Activated naive CD4-positive, alpha-beta T cell treated with anti-CD3 and anti-CD28 coated beads, Interleukin-2, amount 10 ng/mL, durations not matched to agents 7 days and 5 days (primary cell): ENCODE data around the gene GHRHR.

Source experiments
- CTCF ChIA-PET: fragments of 350-600 bp; sonication (Branson Sonifier 250); formaldehyde crosslinking; loops from one replicate; lab custom pipeline; 2021; ENCODE audit warnings: antibody characterized with exemption; lab: Charles Lee
- DNase-seq: peaks from one replicate; pipeline ENCODE4 v3.0.0-alpha.2; 2020
- H3K27ac Mint-ChIP-seq: one replicate; pipeline ENCODE4 v1.8.0; 2021; ENCODE audit warnings: mild to moderate bottlenecking, moderate library complexity, mixed read lengths
- H3K27me3 Mint-ChIP-seq: one replicate; pipeline ENCODE4 v1.8.0; 2021; ENCODE audit warnings: mild to moderate bottlenecking, mixed read lengths
- H3K36me3 Mint-ChIP-seq: one replicate; pipeline ENCODE4 v1.8.0; 2021; ENCODE audit warnings: mixed read lengths
- H3K4me1 Mint-ChIP-seq: one replicate; pipeline ENCODE4 v1.8.0; 2021; ENCODE audit warnings: mixed read lengths
- H3K4me3 Mint-ChIP-seq: one replicate; pipeline ENCODE4 v1.8.0; 2021; ENCODE audit warnings: mild to moderate bottlenecking, moderate library complexity, mixed read lengths
- H3K9me3 Mint-ChIP-seq: one replicate; pipeline ENCODE4 v1.8.0; 2021; ENCODE audit warnings: mixed read lengths

The GHRHR gene

DNA sequence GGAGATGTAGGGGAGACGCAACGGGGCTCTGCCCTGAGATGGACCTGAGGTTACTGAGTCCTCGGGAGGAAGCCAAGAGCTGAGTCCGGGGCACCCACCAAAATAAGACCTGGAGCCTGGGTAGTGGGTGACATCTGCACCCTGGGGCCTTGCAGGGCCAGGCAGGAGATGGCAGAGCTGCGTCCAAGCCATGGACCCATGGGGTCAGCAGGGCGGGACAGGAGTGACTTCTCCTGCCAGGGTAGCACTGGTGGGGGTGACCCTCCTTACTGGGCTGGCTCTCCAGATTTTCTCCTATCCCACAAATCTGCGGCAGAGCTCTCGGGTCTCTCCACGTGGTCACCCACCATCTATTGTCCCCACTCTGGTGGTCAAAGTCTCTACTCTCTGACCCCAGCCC lies 2.1 kb downstream of the GHRHR start:
- CTCF ChIA-PET, result no interaction called here
- no peak for DNase-seq
- no peak overlapping the region for H3K27ac Mint-ChIP-seq
- no peaks in the 10 kb centered on the region for H3K4me1 Mint-ChIP-seq
- no peaks in the 10 kb centered on the region for H3K36me3 Mint-ChIP-seq
- H3K4me3 Mint-ChIP-seq, result no peak overlapping the region
- H3K9me3 Mint-ChIP-seq, result no peaks in the 10 kb centered on the region
- H3K27me3 Mint-ChIP-seq, result peaks cover 13% of the 10 kb centered on the region

DNA sequence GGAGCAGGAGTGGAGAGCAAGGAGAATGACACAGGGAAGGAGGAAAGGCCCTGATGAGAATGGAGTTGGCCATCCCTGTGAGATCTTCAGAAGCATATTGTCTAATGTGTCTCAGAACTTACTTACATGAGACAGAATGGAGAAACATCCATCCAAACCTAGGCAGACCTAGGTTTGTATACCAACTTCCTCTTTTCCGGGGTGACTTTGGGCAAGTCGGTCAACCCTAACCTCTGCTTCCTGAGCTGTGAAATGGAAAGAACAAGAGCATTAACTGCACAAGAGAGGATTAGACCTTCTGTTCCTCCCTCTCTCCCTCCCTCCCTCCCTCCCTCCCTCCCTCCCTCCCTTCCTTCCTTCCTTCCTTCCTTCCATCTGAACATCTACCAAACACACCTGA lies 4.5 kb downstream of the GHRHR start:
- Mint-ChIP-seq H3K36me3 (no peaks in the 10 kb centered on the region), H3K9me3 (no peaks in the 10 kb centered on the region), H3K4me1 (no peaks in the 10 kb centered on the region), H3K4me3 (no peak overlapping the region), H3K27ac (no peak overlapping the region), H3K27me3 (peaks cover 28% of the 10 kb centered on the region)
- CTCF ChIA-PET, result interaction anchor here (1.4 kb wide), 1 partner anchor 154 kb away, joined by 3 read pairs; no protein-coding TSS in a partner anchor
- DNase-seq, result no peak

DNA sequence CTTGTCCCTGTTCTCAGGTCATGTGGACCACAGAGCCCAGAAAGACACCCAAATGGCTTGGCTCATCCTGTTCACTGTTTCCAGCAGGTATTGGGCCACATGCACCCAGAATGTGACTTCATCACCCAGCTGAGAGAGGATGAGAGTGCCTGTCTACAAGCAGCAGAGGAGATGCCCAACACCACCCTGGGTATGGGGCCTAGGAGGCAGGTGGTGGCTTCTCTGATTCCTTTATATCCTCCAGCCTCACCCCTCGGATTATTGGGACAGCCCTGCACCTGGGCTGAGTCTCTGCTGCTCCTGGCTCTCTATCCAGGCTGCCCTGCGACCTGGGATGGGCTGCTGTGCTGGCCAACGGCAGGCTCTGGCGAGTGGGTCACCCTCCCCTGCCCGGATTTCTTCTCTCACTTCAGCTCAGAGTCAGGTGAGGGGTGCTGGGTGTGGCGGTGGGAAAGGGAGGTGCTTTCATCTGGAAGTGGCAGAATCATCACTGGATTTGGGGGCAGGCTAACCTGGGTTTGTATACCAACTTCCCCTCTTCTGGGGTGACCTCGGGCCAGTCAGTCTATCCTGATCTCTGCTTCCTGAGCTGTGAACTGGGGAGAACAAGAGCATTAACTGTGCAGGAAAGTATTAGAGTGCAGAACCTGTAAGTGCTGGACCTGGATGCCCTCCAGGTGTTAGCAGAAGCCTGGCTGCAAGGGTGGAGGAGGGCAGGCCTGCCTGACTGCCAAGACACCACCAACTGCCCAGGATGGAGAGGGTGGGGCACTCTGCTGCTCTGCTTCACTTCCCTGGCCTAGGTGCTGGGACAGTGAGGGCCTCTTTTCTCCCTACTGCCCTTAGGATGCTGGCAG lies 5.2 kb downstream of the GHRHR start:
- Mint-ChIP-seq H3K9me3 (no peaks in the 10 kb centered on the region), H3K36me3 (no peaks in the 10 kb centered on the region), H3K4me1 (no peaks in the 10 kb centered on the region), H3K27me3 (peaks cover 27% of the 10 kb centered on the region), H3K4me3 (no peak overlapping the region), H3K27ac (no peak overlapping the region)
- CTCF ChIA-PET, result interaction anchor here (6.2 to 10.6 kb wide), 2 partner anchors 14 to 31 kb away, joined by 40 to 72 read pairs; no protein-coding TSS in a partner anchor
- DNase-seq, result no peak

DNA sequence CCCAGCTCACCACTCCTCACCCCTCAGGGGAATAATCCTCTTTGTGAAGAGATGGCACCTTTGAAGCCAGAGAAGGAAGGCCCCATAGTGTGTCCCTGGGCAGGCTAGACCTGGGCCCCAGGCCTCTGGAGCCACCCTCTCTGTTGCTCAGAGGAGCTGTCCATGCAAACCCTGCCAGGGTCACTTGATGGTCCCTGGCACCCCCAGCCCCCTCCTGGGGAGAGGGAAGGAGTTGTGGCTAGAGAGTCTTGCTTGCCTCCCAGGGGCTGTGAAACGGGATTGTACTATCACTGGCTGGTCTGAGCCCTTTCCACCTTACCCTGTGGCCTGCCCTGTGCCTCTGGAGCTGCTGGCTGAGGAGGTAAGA lies 5.8 kb downstream of the GHRHR start:
- DNase-seq, result no peak
- H3K27me3 Mint-ChIP-seq, result peaks cover 24% of the 10 kb centered on the region
- no peaks in the 10 kb centered on the region for H3K36me3 Mint-ChIP-seq
- H3K4me1 Mint-ChIP-seq, result peaks cover 3% of the 10 kb centered on the region
- no peak overlapping the region for H3K4me3 Mint-ChIP-seq
- no peaks in the 10 kb centered on the region for H3K9me3 Mint-ChIP-seq
- H3K27ac Mint-ChIP-seq, result no peak overlapping the region
- CTCF ChIA-PET, result interaction anchor here (6.2 to 10.6 kb wide), 2 partner anchors 13 to 32 kb away, joined by 40 to 72 read pairs; no protein-coding TSS in a partner anchor

DNA sequence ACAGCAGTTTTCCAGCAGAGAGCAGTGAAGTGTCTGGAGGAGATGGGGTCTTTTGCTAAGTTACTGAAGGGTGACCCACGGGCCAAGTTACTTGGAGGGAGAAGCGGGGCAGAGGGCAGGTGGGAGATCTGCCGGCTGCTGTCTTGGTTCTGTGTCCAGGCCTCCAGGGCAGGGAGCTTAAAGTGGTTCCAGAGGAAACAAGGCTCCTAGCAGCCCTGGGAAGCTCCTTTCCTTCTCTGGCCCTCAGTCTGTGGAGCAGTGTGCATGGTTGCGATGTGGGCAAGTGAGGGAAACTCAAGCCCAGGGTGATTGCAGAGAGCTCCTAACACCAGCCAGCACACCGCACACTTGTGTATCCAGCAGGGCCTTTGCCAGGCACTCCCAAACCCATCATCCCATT lies 6.3 kb downstream of the GHRHR start:
- no peak for DNase-seq
- H3K36me3 Mint-ChIP-seq, result no peaks in the 10 kb centered on the region
- no peak overlapping the region for H3K4me3 Mint-ChIP-seq
- H3K4me1 Mint-ChIP-seq, result peaks cover 7% of the 10 kb centered on the region
- no peaks in the 10 kb centered on the region for H3K9me3 Mint-ChIP-seq
- CTCF ChIA-PET, result interaction anchor here (6.2 to 10.6 kb wide), 2 partner anchors 13 to 32 kb away, joined by 40 to 72 read pairs; no protein-coding TSS in a partner anchor
- H3K27ac Mint-ChIP-seq, result no peak overlapping the region
- peaks cover 22% of the 10 kb centered on the region for H3K27me3 Mint-ChIP-seq

DNA sequence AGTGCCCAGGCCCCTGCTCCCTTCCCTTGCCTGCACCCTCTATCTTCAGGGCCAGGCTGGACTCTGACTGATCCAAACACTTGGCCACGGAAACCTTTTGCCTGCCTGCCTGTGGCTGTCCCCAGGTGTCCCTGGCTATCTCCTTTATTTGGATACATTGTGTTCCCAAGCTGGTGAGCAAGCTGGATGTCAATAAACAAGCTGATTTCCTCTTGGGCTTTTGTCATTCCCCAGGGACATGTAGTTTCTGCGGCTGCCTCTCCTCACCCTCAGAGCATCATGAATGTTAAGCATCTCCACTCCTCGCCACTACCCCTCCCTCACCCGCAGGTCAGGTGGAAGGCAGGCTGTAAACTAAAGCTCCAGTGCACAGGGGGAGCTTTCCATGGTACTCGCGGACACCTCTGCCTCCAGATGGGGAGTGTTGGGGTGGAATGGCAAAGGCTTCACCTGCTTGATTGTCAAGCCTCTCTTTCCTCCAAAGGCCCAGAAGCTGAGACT lies 6.9 kb downstream of the GHRHR start:
- Mint-ChIP-seq H3K36me3 (no peaks in the 10 kb centered on the region), H3K4me1 (peaks cover 7% of the 10 kb centered on the region), H3K27ac (no peak overlapping the region), H3K4me3 (no peak overlapping the region), H3K27me3 (peaks cover 22% of the 10 kb centered on the region), H3K9me3 (no peaks in the 10 kb centered on the region)
- no peak for DNase-seq
- CTCF ChIA-PET, result interaction anchor here (0.9 to 10.6 kb wide), 3 partner anchors 12 to 158 kb away, joined by 3 to 72 read pairs (median 40); no protein-coding TSS in a partner anchor

DNA sequence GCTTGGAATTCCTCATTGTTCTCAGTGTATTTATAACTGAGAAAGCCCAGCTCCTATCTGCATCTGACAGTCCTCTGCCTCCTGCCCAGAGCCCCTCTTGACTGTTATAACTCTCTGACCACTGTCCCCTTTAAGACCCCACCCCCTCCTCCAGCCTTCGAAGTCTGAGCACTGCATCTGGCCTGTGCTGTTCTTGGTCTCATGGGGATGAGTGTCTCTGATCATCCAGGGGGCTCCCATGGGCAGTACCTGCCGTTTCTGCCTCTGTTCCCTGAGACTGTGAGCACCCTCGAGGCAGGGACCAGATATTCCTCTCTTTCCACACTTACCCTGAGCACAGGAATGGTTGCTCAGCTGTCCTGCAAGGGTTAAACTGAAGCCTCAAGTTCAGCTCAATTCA lies 7.7 kb downstream of the GHRHR start:
- no peaks in the 10 kb centered on the region for H3K9me3 Mint-ChIP-seq
- H3K27ac Mint-ChIP-seq, result no peak overlapping the region
- H3K36me3 Mint-ChIP-seq, result no peaks in the 10 kb centered on the region
- H3K4me1 Mint-ChIP-seq, result peaks cover 7% of the 10 kb centered on the region
- H3K4me3 Mint-ChIP-seq, result no peak overlapping the region
- peaks cover 29% of the 10 kb centered on the region for H3K27me3 Mint-ChIP-seq
- no peak for DNase-seq
- CTCF ChIA-PET, result interaction anchor here (0.9 to 10.6 kb wide), 3 partner anchors 11 to 159 kb away, joined by 3 to 72 read pairs (median 40); no protein-coding TSS in a partner anchor

DNA sequence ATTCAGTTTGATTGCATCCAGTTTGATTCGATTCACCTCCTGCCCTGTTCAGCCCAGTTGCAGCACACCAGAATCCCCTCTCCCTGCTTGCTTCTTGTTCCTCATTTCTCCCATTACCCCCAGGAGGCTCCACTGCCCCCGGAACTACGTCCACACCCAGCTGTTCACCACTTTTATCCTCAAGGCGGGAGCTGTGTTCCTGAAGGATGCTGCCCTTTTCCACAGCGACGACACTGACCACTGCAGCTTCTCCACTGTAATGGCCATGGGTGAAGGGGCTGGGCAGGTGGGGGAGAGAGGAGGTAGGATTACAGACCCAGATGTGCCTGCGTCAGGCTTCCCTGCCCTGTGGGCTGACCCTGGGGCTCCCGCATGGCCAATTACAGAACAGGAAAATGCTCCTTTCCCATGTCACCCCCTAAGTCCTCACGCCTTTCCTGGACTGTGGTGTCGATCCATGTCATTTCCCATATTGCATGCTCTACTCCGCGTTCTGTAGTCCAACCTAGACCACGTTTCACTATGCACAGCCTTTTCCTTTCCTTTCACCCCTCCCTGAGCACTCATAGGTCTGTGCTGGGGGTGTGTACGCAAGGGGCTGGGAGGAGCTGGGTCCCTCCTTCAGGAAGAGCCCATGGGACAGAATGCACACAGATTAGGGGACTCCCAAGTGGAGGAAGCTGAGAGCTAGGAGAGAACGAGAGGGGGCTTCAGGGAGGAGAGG lies 8.2 kb downstream of the GHRHR start:
- Mint-ChIP-seq H3K27ac (no peak overlapping the region), H3K36me3 (no peaks in the 10 kb centered on the region), H3K4me3 (no peak overlapping the region), H3K27me3 (peaks cover 31% of the 10 kb centered on the region), H3K9me3 (no peaks in the 10 kb centered on the region), H3K4me1 (peaks cover 7% of the 10 kb centered on the region)
- CTCF ChIA-PET, result interaction anchor here (1.5 to 10.6 kb wide), 4 partner anchors 9 to 34 kb away, joined by 3 to 72 read pairs (median 22); no protein-coding TSS in a partner anchor
- DNase-seq, result no peak

DNA sequence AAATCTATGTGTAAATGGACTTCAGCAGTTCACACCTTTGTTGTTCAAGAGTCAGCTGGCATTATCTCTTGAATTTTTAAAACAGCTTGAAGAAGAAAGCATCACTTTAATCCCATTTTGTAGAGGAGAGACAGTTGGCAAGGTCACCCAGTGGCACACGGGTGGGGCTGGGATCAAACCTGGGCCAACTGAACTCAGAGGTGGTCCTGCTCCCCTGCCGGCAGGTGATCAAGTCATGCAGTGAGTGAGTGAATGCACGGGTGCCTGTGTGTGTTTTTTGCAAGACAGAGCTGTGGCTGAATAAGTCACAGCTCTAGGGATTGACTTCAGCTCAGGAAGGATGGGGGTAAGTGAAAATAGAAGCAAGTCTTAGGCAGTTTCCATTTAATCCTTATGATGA lies 9.5 kb downstream of the GHRHR start:
- Mint-ChIP-seq H3K4me1 (peaks cover 7% of the 10 kb centered on the region), H3K27ac (no peak overlapping the region), H3K27me3 (peaks cover 38% of the 10 kb centered on the region), H3K9me3 (no peaks in the 10 kb centered on the region), H3K4me3 (no peak overlapping the region), H3K36me3 (no peaks in the 10 kb centered on the region)
- DNase-seq, result no peak
- CTCF ChIA-PET, result interaction anchor here (0.6 to 10.6 kb wide), 10 partner anchors 10 to 173 kb away, joined by 3 to 72 read pairs (median 4); no protein-coding TSS in a partner anchor

DNA sequence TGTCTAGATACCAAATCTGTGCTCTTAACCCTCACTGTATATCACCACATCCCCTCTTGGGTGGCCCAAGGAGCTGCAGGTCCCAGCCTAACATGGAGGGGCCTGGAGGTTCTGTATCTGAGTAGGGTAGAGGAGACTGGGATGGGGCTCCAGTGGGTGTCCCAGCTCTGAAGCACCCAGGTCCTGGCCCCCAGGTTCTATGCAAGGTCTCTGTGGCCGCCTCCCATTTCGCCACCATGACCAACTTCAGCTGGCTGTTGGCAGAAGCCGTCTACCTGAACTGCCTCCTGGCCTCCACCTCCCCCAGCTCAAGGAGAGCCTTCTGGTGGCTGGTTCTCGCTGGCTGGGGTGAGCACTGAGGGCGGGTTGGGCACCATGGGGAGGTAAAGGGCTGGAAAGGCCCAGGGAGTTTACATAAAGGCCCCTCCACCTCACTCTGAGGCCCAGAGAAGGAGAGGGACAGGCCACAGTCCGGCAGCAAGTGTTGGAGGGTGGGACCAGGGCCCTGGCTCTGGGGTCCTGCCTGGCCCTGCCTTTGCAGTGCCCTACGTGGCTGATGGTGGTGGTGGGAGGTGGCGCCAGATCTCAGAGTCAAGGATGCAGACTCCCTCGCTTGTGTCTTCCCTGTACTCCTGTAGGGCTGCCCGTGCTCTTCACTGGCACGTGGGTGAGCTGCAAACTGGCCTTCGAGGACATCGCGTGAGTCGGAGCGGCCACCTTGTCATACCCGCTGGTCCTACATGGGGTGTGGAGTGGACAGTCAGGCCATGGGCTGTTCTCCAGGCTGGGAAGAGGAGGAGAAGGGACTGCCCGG lies 10.2 kb downstream of the GHRHR start:
- Mint-ChIP-seq H3K4me1 (peaks cover 7% of the 10 kb centered on the region), H3K9me3 (no peaks in the 10 kb centered on the region), H3K27me3 (peaks cover 39% of the 10 kb centered on the region), H3K36me3 (no peaks in the 10 kb centered on the region), H3K27ac (no peak overlapping the region), H3K4me3 (no peak overlapping the region)
- DNase-seq, result no peak
- CTCF ChIA-PET, result interaction anchor here (0.9 to 10.6 kb wide), 12 partner anchors 9 to 177 kb away, joined by 3 to 72 read pairs (median 4); no protein-coding TSS in a partner anchor

DNA sequence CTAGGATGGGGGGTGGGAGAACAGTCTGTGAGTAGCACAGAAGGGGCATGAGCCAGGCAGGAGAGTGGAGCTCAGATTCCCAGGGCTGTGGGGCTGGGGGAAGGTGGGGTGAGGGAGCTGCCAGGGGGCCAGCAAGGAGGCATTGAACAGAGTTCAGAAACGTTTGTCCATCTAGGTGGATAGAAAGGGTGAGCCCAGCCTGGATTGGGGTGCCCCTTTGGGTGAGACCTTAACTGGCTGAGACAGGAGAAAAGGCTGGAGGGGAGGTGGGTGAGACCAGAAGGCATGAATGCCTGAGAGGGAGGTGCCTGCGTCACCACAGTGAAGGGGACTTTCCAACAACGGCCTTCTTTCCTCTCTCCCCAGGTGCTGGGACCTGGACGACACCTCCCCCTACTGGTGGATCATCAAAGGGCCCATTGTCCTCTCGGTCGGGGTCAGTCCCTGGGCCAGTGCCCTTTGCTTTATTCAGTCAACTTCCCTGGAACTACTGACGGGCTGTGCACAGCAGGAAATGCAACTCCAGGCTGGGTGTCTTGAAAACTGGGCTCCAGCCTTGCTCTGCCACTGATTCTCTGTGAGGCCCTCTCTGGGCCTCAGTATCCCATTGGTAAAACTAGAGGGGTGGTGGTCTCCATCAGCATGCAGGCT lies 11.0 kb downstream of the GHRHR start:
- H3K27ac Mint-ChIP-seq, result no peak overlapping the region
- peak; percentile 63 for DNase-seq
- CTCF ChIA-PET, result interaction anchor here (1.1 to 10.6 kb wide), 10 partner anchors 8 to 178 kb away, joined by 3 to 72 read pairs (median 5); no protein-coding TSS in a partner anchor

DNA sequence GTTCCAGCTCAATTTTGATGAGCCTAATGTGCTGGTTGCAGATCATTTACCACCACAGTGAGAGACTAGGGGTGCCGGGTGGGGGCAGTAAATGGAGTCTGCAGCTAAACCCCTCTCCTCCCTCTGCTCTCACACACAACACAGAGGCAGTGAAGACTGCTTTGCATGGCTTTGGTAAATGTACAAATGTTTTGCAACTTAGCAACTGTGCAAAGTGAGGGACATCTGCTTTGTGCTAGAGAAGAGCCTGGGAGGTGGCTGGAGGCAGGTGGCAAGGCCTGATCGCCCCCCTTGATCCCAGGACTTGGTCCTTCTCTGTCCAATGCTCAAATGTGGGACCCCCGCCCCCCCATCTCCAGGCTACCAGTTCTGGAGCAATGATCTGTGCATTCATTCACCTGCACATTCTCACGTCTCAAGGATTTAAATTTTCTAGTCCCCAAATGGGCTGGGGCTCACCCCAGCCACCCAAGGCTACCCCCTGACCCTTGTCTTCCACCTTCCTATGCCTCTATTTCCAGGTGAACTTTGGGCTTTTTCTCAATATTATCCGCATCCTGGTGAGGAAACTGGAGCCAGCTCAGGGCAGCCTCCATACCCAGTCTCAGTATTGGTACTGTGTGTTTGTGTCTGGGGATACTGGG lies 11.6 kb downstream of the GHRHR start:
- no peak overlapping the region for H3K27ac Mint-ChIP-seq
- no peak overlapping the region for H3K4me3 Mint-ChIP-seq
- DNase-seq, result no peak
- H3K27me3 Mint-ChIP-seq, result peaks cover 39% of the 10 kb centered on the region
- no peaks in the 10 kb centered on the region for H3K36me3 Mint-ChIP-seq
- CTCF ChIA-PET, result interaction anchor here (1.1 to 10.6 kb wide), 8 partner anchors 8 to 179 kb away, joined by 3 to 72 read pairs (median 8); no protein-coding TSS in a partner anchor
- H3K9me3 Mint-ChIP-seq, result no peaks in the 10 kb centered on the region
- H3K4me1 Mint-ChIP-seq, result peaks cover 7% of the 10 kb centered on the region

More for the DNA sequence above, 11.0 kb downstream of the GHRHR start:
- Mint-ChIP-seq H3K9me3 (no peaks in the 10 kb centered on the region), H3K4me1 (peaks cover 7% of the 10 kb centered on the region), H3K4me3 (no peak overlapping the region), H3K27me3 (peaks cover 39% of the 10 kb centered on the region), H3K36me3 (no peaks in the 10 kb centered on the region)
